ENCODE results near the gene LRRC55.

The LRRC55 gene

GRCh38 chr11:57181678-57182305 is at the start of gene LRRC55:
LRRC55 (plus strand) TSS chr11:57181953; CDS start chr11:57182023, 70 bp downstream.
- Histone ChIP-seq H3K27me3 (ENCODE audit: control insufficient read depth, insufficient read depth, low read length) (peaks cover 17% of the 10 kb centered on the region), H3K36me3 (ENCODE audit: control insufficient read depth, low read depth, low read length) (no peaks in the 10 kb centered on the region), H3K4me1 (ENCODE audit: control insufficient read depth, low read depth, low read length) (peaks cover 11% of the 10 kb centered on the region), H3K4me3 (ENCODE audit: low read length) (peak within 1 kb of the TSS; percentile 82), H3K9me3 (ENCODE audit: control insufficient read depth, low read depth, low read length) (no peaks in the 10 kb centered on the region), H3K9ac (ENCODE audit: low read length) (no peak within 1 kb of the TSS), H3K27ac (ENCODE audit: low read length) (no peak within 1 kb of the TSS)

- H3K4me3 ChIP-seq (ENCODE audit: low read length): no peak overlapping the region
- H3K4me1 ChIP-seq (ENCODE audit: control insufficient read depth, low read depth, low read length): no peaks in the 10 kb centered on the region
- no peaks in the 10 kb centered on the region for H3K27me3 ChIP-seq (ENCODE audit: control insufficient read depth, insufficient read depth, low read length)
- no peaks in the 10 kb centered on the region for H3K36me3 ChIP-seq (ENCODE audit: control insufficient read depth, low read depth, low read length)
- no peak overlapping the region for H3K27ac ChIP-seq (ENCODE audit: low read length)
- H3K9ac ChIP-seq (ENCODE audit: low read length): no peak overlapping the region
- no peaks in the 10 kb centered on the region for H3K9me3 ChIP-seq (ENCODE audit: control insufficient read depth, low read depth, low read length)
These were observed 48.3 kb upstream of the LRRC55 start for GRCh38 chr11:57133366-57134038.

- Histone ChIP-seq H3K9ac (ENCODE audit: low read length) (no peak overlapping the region), H3K9me3 (ENCODE audit: control insufficient read depth, low read depth, low read length) (no peaks in the 10 kb centered on the region), H3K4me1 (ENCODE audit: control insufficient read depth, low read depth, low read length) (no peaks in the 10 kb centered on the region), H3K27ac (ENCODE audit: low read length) (no peak overlapping the region), H3K36me3 (ENCODE audit: control insufficient read depth, low read depth, low read length) (no peaks in the 10 kb centered on the region), H3K4me3 (ENCODE audit: low read length) (no peak overlapping the region), H3K27me3 (ENCODE audit: control insufficient read depth, insufficient read depth, low read length) (no peaks in the 10 kb centered on the region)
These were observed 47.5 kb upstream of the LRRC55 start for GRCh38 chr11:57134284-57134683.

GRCh38 chr11:57135020-57135751 is 46.6 kb upstream of the LRRC55 start:
- H3K4me1 ChIP-seq (ENCODE audit: control insufficient read depth, low read depth, low read length): no peaks in the 10 kb centered on the region
- H3K9ac ChIP-seq (ENCODE audit: low read length): no peak overlapping the region
- no peaks in the 10 kb centered on the region for H3K9me3 ChIP-seq (ENCODE audit: control insufficient read depth, low read depth, low read length)
- no peaks in the 10 kb centered on the region for H3K36me3 ChIP-seq (ENCODE audit: control insufficient read depth, low read depth, low read length)
- H3K27ac ChIP-seq (ENCODE audit: low read length): no peak overlapping the region
- no peak overlapping the region for H3K4me3 ChIP-seq (ENCODE audit: low read length)
- no peaks in the 10 kb centered on the region for H3K27me3 ChIP-seq (ENCODE audit: control insufficient read depth, insufficient read depth, low read length)

- Histone ChIP-seq H3K36me3 (ENCODE audit: control insufficient read depth, low read depth, low read length) (no peaks in the 10 kb centered on the region), H3K27ac (ENCODE audit: low read length) (no peak overlapping the region), H3K4me3 (ENCODE audit: low read length) (no peak overlapping the region), H3K9me3 (ENCODE audit: control insufficient read depth, low read depth, low read length) (no peaks in the 10 kb centered on the region), H3K4me1 (ENCODE audit: control insufficient read depth, low read depth, low read length) (no peaks in the 10 kb centered on the region), H3K9ac (ENCODE audit: low read length) (no peak overlapping the region), H3K27me3 (ENCODE audit: control insufficient read depth, insufficient read depth, low read length) (no peaks in the 10 kb centered on the region)
These were observed 41.2 kb upstream of the LRRC55 start for GRCh38 chr11:57140568-57140967.

- Histone ChIP-seq H3K36me3 (ENCODE audit: control insufficient read depth, low read depth, low read length) (no peaks in the 10 kb centered on the region), H3K9me3 (ENCODE audit: control insufficient read depth, low read depth, low read length) (no peaks in the 10 kb centered on the region), H3K9ac (ENCODE audit: low read length) (no peak overlapping the region), H3K4me3 (ENCODE audit: low read length) (no peak overlapping the region), H3K27me3 (ENCODE audit: control insufficient read depth, insufficient read depth, low read length) (no peaks in the 10 kb centered on the region), H3K4me1 (ENCODE audit: control insufficient read depth, low read depth, low read length) (no peaks in the 10 kb centered on the region), H3K27ac (ENCODE audit: low read length) (no peak overlapping the region)
These were observed 38.3 kb upstream of the LRRC55 start for GRCh38 chr11:57143459-57143858.

- Histone ChIP-seq H3K4me1 (ENCODE audit: control insufficient read depth, low read depth, low read length) (no peaks in the 10 kb centered on the region), H3K4me3 (ENCODE audit: low read length) (no peak overlapping the region), H3K27ac (ENCODE audit: low read length) (no peak overlapping the region), H3K27me3 (ENCODE audit: control insufficient read depth, insufficient read depth, low read length) (no peaks in the 10 kb centered on the region), H3K36me3 (ENCODE audit: control insufficient read depth, low read depth, low read length) (no peaks in the 10 kb centered on the region), H3K9ac (ENCODE audit: low read length) (no peak overlapping the region), H3K9me3 (ENCODE audit: control insufficient read depth, low read depth, low read length) (no peaks in the 10 kb centered on the region)
These were observed 37.7 kb upstream of the LRRC55 start for GRCh38 chr11:57144075-57144474.

GRCh38 chr11:57144531-57145320 is 37.0 kb upstream of the LRRC55 start:
- Histone ChIP-seq H3K9ac (ENCODE audit: low read length) (no peak overlapping the region), H3K4me1 (ENCODE audit: control insufficient read depth, low read depth, low read length) (no peaks in the 10 kb centered on the region), H3K27ac (ENCODE audit: low read length) (no peak overlapping the region), H3K27me3 (ENCODE audit: control insufficient read depth, insufficient read depth, low read length) (no peaks in the 10 kb centered on the region), H3K9me3 (ENCODE audit: control insufficient read depth, low read depth, low read length) (no peaks in the 10 kb centered on the region), H3K36me3 (ENCODE audit: control insufficient read depth, low read depth, low read length) (no peaks in the 10 kb centered on the region), H3K4me3 (ENCODE audit: low read length) (no peak overlapping the region)

- Histone ChIP-seq H3K27me3 (ENCODE audit: control insufficient read depth, insufficient read depth, low read length) (no peaks in the 10 kb centered on the region), H3K9me3 (ENCODE audit: control insufficient read depth, low read depth, low read length) (no peaks in the 10 kb centered on the region), H3K4me3 (ENCODE audit: low read length) (no peak overlapping the region), H3K4me1 (ENCODE audit: control insufficient read depth, low read depth, low read length) (no peaks in the 10 kb centered on the region), H3K36me3 (ENCODE audit: control insufficient read depth, low read depth, low read length) (no peaks in the 10 kb centered on the region), H3K27ac (ENCODE audit: low read length) (no peak overlapping the region), H3K9ac (ENCODE audit: low read length) (no peak overlapping the region)
These were observed 35.5 kb upstream of the LRRC55 start for GRCh38 chr11:57146301-57146700.

GRCh38 chr11:57148621-57149020 is 33.1 kb upstream of the LRRC55 start:
- Histone ChIP-seq H3K9me3 (ENCODE audit: control insufficient read depth, low read depth, low read length) (no peaks in the 10 kb centered on the region), H3K4me1 (ENCODE audit: control insufficient read depth, low read depth, low read length) (peaks cover 10% of the 10 kb centered on the region), H3K27me3 (ENCODE audit: control insufficient read depth, insufficient read depth, low read length) (no peaks in the 10 kb centered on the region), H3K9ac (ENCODE audit: low read length) (no peak overlapping the region), H3K36me3 (ENCODE audit: control insufficient read depth, low read depth, low read length) (no peaks in the 10 kb centered on the region), H3K27ac (ENCODE audit: low read length) (no peak overlapping the region), H3K4me3 (ENCODE audit: low read length) (no peak overlapping the region)

GRCh38 chr11:57150454-57150917 is 31.3 kb upstream of the LRRC55 start:
- Histone ChIP-seq H3K36me3 (ENCODE audit: control insufficient read depth, low read depth, low read length) (no peaks in the 10 kb centered on the region), H3K9ac (ENCODE audit: low read length) (no peak overlapping the region), H3K27ac (ENCODE audit: low read length) (no peak overlapping the region), H3K9me3 (ENCODE audit: control insufficient read depth, low read depth, low read length) (no peaks in the 10 kb centered on the region), H3K27me3 (ENCODE audit: control insufficient read depth, insufficient read depth, low read length) (no peaks in the 10 kb centered on the region), H3K4me3 (ENCODE audit: low read length) (no peak overlapping the region), H3K4me1 (ENCODE audit: control insufficient read depth, low read depth, low read length) (peaks cover 17% of the 10 kb centered on the region)

Measured in iPS-18a (cell line).